Inferior parietal cortex (tissue), 1 donor: ENCODE data around the gene TAF11L2.
"Not testable (repeated sequence)": the region's sequence is repeated elsewhere in the genome, so short reads cannot be mapped to it uniquely, and the experiment has no call there.

ENCODE experiments used
- DNase-seq: peaks from one replicate; pipeline ENCODE4 v3.0.0-alpha.2; 2016; ENCODE audit errors: extremely low spot score

The TAF11L2 gene

DNA sequence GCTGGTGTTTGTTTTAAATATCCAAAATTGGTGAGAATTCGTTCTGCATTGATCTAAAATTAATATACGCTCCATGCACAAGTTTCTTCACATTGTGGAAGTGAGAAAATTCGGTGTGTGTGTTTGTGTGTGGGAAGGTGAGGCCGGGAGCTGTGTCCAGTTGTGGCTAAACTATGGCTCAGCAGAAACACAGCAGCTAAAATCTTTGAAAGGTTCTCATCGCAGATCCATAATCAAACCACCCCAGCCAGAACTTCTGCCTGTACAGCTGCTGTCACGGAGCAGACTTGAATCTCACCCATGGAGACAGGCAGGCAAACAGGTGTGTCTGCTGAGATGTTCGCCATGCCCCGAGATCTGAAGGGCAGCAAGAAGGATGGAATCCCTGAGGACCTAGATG lies at the start of gene TAF11L2:
TAF11L2 (plus strand) TSS at position 301 of the 400 bp plus-strand sequence.
- not testable (repeated sequence) for DNase-seq

DNA sequence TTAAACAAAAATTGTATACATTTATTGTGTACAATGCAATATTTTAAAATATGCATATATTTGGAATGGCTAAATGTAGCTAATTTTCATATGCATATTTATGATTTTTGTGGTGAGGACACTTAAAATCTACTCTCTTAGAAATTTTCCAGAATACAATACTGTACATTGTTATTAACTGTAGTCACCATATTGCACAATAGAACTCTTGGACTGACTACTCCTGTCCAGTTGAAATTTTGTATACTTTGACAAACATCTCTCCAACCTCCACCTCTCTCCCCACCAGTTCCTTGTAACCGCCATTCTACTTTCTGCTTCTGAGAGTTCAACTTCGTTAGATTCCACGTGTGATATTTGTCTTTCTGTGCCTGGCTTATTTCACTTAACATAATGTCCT lies 49.2 kb upstream of the TAF11L2 start:
- no peak for DNase-seq

GRCh38 chr5:17452936-17453335 lies 45.1 kb upstream of the TAF11L2 start:
- DNase-seq: no peak

GRCh38 chr5:17455942-17456341 lies 42.1 kb upstream of the TAF11L2 start:
- DNase-seq: no peak

- DNase-seq: no peak
Measured at GRCh38 chr5:17461793-17462192, 36.2 kb upstream of the TAF11L2 start.

GRCh38 chr5:17463653-17464052 lies 34.4 kb upstream of the TAF11L2 start:
- no peak for DNase-seq

- no peak for DNase-seq
Measured at GRCh38 chr5:17470064-17470463, 28.0 kb upstream of the TAF11L2 start.

- not testable (repeated sequence) for DNase-seq
Measured at GRCh38 chr5:17475064-17475463, 23.0 kb upstream of the TAF11L2 start.

DNA sequence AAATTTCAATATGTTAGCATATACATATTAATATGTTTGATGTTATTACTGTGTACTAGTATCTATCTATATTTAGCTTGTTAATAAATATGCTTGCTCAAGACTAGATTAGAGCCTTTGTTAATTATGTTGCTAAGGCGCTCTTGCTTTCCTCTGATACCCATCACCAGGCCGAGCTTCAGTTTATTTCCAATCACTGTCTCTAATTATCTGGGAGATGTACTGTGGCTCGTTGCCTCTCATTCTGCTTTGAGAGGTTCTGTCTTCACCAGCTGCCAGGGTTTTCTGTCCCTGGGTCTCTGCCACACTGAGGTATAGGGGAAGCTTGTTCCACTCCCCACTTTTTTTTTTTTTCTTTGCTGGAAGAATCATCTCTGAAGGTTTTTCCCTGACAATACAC lies 21.0 kb upstream of the TAF11L2 start:
- no peak for DNase-seq

DNA sequence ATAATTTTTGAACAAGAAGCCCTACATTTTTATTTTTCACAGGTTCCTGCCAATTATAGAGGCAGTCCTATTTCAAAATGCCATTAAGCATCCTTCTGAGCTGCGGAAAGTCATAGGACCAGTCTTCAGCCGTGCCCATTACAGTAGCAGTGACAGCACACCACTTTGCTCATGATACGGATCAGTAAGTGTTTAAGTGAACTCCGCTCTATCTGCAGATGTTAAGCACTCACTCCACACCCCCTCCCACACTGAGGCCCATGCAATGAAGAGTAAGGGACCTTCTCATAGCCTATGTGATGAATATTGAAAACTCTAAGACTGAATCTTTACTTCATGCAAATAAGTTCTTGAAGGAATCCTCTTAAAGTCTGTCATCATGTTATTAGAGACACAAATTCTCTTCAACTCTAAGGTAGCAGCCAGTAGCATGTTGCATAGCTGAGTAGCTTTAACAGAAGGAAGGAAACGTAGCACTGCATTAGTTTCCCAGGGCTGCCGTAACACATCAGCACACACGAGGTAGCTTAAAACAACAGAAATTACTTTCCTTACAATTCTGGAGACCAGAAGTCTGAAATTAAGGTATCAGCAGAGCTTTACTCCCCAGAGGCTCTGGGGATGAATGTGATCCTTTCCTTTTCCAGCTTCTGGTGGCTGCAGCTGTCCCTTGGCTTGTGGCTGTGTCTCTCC lies 20.3 kb upstream of the TAF11L2 start:
- DNase-seq: no peak

GRCh38 chr5:17481378-17481777 lies 16.7 kb upstream of the TAF11L2 start:
- DNase-seq: no peak

GRCh38 chr5:17482790-17483189 lies 15.2 kb upstream of the TAF11L2 start:
- DNase-seq: no peak

- not testable (repeated sequence) for DNase-seq
Measured at GRCh38 chr5:17486464-17487173, 11.4 kb upstream of the TAF11L2 start.

GRCh38 chr5:17487174-17487512 lies 10.9 kb upstream of the TAF11L2 start:
- DNase-seq: no peak

- not testable (repeated sequence) for DNase-seq
Measured at GRCh38 chr5:17491257-17491656, 6.8 kb upstream of the TAF11L2 start.

- no peak for DNase-seq
Measured at GRCh38 chr5:17492770-17493169, 5.3 kb upstream of the TAF11L2 start.

- DNase-seq: no peak
Measured at GRCh38 chr5:17497446-17497845, 585 bp upstream of the TAF11L2 start.

DNA sequence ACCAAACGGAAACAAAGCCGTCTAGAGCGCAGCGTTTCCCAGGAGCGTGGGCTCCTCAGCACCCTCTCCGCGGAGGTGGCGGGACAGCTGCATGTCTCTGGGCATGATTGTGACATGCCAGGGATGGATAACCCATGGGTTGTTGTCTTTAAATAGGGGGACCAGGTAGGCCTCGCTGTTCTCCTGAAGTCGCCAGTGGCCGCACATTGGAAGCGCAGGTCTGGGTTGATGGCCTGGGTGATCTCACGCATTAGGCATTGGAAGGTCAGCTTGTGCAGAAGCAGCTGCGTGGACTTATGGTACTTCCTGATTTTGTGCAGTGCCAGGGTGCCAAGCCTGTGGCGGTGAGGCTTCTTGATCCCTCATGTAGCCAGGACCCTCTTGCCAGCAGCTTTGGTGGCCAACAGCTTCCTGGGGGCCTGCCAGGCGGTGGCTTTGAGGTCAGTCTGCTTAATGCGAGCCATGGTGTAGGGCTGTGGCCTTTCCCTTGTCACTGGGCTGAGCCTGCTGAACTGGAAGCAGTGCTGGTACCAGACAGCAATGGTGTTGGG lies 13.8 kb downstream of the TAF11L2 start:
- DNase-seq: no peak

GRCh38 chr5:17517526-17517925 lies 19.5 kb downstream of the TAF11L2 start:
- DNase-seq: not testable (repeated sequence)

DNA sequence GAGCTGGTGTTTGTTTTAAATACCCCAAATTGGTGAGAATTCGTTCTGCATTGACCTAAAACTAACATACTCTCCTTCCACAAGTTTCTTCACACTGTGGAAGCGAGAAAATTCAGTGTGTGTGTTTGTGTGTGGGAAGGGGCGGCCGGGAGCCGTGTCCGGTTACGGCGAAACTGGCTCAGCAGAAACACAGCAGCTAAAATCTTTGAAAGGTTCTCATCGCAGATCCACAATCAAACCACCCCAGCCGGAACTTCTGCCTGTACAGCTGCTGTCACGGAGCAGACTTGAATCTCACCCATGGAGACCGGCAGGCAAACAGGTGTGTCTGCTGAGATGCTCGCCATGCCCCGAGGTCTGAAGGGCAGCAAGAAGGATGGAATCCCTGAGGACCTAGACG lies 20.0 kb downstream of the TAF11L2 start, which contains the start of gene TAF11L3:
TAF11L3 (plus strand) TSS at position 301 of the 400 bp plus-strand sequence.
- DNase-seq: not testable (repeated sequence)

- not testable (repeated sequence) for DNase-seq
Measured at GRCh38 chr5:17519508-17519907, 21.5 kb downstream of the TAF11L2 start.

- DNase-seq: not testable (repeated sequence)
Measured at GRCh38 chr5:17521501-17521900, 23.5 kb downstream of the TAF11L2 start, which contains the start of gene TAF11L4. TAF11L4 (plus strand) TSS chr5:17521801.

GRCh38 chr5:17524935-17525334 lies 26.9 kb downstream of the TAF11L2 start, which contains the start of gene TAF11L5:
TAF11L5 (plus strand) TSS chr5:17525235.
- not testable (repeated sequence) for DNase-seq
